AG04449 (cell line): ENCODE results near the gene CLOCK.

Source experiments
- CTCF ChIA-PET: fragments of 350-600 bp; formaldehyde crosslinking; extraction: SDS; loops from one replicate; lab custom pipeline; 2021; ENCODE audit warnings: antibody characterized with exemption; lab: Yijun Ruan, JAX
- POLR2A ChIA-PET: fragments of 400-600, 350-600 bp; formaldehyde crosslinking; extraction: SDS; loops from one replicate; lab custom pipeline; 2020; ENCODE audit warnings: antibody characterized with exemption, inconsistent platforms; lab: Yijun Ruan, JAX
- DNase-seq: peaks from one replicate; pipeline ENCODE4 v3.0.0-alpha.2; 2010; ENCODE audit warnings: low read depth, low spot score
- H3K4me3 ChIP-seq: 2 replicates; pipeline ENCODE4 v1.5.1; 2011; ENCODE audit warnings: low read depth, mild to moderate bottlenecking, control low read depth, low read length
- TF ChIP-seq, protein P1 (sequence below): IDR thresholded peaks from one replicate; pipeline ENCODE4 v1.5.1; 2011; ENCODE audit warnings: mild to moderate bottlenecking, moderate library complexity, low read length, control low read depth, inconsistent platforms; ENCODE audit not compliant: insufficient read depth; ENCODE audit errors: missing control alignments

CLOCK gene

DNA sequence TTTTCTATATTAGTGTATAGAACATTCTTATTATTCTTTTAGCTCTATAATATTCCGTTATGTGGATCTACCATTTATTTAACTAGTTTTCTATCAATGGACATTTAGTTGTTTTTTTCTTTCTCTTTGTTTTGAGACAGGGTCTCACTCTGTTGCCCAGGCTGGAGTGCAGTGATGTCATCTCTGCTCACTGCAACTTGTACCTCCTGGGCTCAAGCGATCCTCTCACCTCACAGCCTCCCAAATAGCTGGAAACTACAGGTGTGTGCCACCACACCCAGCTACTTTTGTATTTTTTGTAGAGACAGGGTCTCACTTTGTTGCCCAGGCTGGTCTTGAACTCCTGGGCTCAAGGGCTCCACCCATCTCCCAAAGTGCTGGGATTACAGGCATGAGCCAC lies 140.2 kb downstream of the CLOCK start:
- DNase-seq = no peak
- POLR2A ChIA-PET = no interaction called here
- CTCF ChIA-PET = interaction anchor here (0.8 to 2.0 kb wide), 4 partner anchors 11 to 146 kb away, joined by 3 to 9 read pairs (median 4); partner anchors contain the start of gene SRD5A3
- TF ChIP-seq, protein P1, sequence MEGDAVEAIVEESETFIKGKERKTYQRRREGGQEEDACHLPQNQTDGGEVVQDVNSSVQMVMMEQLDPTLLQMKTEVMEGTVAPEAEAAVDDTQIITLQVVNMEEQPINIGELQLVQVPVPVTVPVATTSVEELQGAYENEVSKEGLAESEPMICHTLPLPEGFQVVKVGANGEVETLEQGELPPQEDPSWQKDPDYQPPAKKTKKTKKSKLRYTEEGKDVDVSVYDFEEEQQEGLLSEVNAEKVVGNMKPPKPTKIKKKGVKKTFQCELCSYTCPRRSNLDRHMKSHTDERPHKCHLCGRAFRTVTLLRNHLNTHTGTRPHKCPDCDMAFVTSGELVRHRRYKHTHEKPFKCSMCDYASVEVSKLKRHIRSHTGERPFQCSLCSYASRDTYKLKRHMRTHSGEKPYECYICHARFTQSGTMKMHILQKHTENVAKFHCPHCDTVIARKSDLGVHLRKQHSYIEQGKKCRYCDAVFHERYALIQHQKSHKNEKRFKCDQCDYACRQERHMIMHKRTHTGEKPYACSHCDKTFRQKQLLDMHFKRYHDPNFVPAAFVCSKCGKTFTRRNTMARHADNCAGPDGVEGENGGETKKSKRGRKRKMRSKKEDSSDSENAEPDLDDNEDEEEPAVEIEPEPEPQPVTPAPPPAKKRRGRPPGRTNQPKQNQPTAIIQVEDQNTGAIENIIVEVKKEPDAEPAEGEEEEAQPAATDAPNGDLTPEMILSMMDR = no peak
- no peak overlapping the region for H3K4me3 ChIP-seq

DNA sequence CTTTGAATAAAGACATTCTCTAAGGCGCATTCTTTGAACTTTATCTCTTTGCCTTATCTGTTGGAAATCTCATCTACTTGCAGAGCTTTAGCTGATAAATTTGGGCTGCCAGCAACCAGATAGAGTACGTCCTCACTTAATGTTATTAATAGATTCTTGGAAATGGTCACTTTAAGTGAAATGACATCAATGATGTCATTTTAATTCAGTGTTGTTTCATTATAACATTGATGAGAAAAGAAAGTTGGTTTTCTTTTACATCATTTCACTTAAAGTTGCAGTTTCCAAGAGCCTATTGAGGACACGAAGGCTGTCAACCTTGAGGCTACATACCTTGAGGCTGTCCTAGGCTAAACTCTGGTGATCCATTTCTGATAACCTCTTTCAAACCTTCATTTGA lies 141.6 kb downstream of the CLOCK start:
- CTCF ChIA-PET = interaction anchor here (1.9 kb wide), 1 partner anchor 12 kb away, joined by 9 read pairs; no protein-coding TSS in a partner anchor
- DNase-seq = no peak
- POLR2A ChIA-PET = no interaction called here
- TF ChIP-seq, protein P1 = no peak
- H3K4me3 ChIP-seq = no peak overlapping the region

DNA sequence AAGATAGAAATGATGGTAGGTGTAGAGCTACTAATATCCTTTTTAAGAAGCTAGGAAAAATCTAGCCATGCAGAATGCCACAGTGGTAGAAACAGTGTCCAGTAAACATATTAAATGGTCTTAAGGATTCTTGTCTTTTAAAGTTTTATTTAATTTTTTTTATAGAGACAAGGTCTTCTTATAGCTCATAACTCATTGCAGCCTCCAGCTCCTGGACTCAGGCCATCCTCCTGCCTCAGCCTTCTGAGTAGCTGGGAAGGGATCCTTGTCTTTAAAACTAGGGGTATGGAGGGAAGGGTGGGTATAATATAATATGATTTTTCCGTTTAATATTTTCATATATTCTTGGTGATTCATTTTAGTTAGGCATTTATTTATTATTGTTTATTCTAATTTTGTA lies 147.1 kb downstream of the CLOCK start:
- TF ChIP-seq, protein P1 = no peak
- DNase-seq = no peak
- ChIA-PET POLR2A (no interaction called here), CTCF (interaction anchor here (1.3 to 2.5 kb wide), 4 partner anchors 9 to 54 kb away, joined by 5 to 11 read pairs (median 10); partner anchors contain the start of gene SRD5A3)
- peak overlapping the region; percentile 23 for H3K4me3 ChIP-seq

DNA sequence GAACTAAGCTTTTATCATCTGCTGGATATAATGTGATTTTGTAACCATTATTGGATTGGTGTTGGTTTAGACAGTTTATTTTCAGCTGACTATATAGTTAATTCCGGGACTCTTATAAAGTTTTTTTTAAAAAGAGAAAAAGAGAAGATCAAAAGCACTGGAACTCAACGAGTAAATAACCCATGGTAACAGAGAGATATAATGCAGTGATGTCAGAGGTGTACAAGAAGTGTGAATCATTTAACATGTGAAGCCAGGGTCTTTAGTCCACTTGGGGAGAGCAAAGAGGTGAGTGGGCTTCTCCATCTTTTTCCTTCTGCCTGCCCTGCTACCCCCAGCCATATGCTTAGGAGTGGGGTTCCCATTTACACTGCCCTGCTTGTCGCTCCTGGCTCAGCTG lies 147.7 kb downstream of the CLOCK start:
- CTCF ChIA-PET = interaction anchor here (0.7 to 2.5 kb wide), 6 partner anchors 10 to 53 kb away, joined by 3 to 11 read pairs (median 8); partner anchors contain the start of gene SRD5A3
- peak overlapping the region; percentile 82 for H3K4me3 ChIP-seq
- no peak for DNase-seq
- TF ChIP-seq, protein P1 = no peak
- POLR2A ChIA-PET = no interaction called here

DNA sequence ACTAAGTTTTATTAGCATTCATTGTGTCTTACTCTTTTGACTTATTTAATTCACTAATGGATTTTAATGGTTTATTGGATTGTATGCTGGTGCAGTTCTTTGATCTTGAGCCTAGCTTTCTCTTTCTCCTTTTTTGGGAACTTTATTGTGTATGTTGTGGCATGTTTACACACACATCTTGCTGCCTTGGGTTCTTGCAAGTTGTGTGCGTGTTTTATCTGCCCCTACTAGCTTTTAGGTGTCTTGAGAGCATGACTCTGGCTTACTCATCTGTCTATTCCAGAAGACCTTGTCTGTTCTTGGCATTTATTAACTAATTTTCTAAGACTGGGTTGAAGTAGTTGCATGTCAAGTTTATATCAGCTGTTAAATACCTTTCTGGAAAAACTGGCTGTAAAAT lies 148.2 kb downstream of the CLOCK start:
- DNase-seq = no peak
- TF ChIP-seq, protein P1 = no peak
- H3K4me3 ChIP-seq = peak overlapping the region; percentile 82
- CTCF ChIA-PET = interaction anchor here (0.7 to 2.5 kb wide), 6 partner anchors 10 to 53 kb away, joined by 3 to 11 read pairs (median 8); partner anchors contain the start of gene SRD5A3
- POLR2A ChIA-PET = no interaction called here

DNA sequence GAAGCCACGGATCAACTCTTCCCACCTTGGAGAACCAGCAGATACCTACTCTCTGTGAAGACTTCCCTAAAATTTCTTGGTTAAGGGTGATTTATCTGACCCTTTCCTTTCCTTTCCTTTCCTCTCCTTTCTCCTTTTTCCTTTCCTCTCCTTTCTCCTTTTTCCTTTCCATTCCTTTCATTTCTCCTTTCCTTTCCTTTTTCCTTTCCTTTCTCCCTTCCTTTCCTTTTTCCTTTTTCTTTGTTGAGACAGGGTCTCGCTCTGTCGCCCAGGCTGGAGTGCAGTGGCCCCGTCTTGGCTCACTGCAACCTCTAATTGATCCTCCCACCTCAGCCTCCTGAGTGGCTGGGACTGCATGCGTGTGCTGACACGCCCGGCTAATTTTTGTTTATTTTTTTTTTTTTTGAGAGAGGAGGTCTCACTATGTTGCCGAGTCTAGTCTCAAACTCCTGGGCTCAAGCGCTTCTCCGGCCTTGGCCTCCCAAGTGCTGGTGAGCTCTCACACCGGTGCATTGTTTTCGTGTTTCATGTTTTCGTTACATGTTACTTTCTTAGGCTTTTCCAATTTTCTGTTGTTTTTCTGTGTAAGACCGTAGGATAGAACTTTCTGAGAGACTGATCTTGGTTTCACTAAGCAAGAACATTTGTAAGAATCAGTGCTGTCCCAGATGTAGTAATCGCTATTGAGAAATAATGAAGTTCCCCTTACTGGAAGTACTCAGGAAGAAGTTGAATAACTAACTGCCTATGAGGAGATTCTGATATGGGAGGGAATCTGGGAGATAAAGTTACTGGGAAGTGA lies 149.0 kb downstream of the CLOCK start:
- CTCF ChIA-PET = interaction anchor here (1.2 to 2.5 kb wide), 3 partner anchors 13 to 52 kb away, joined by 3 to 10 read pairs (median 10); partner anchors contain the start of gene SRD5A3
- POLR2A ChIA-PET = interaction anchor here (2.1 kb wide), 1 partner anchor 45 kb away, joined by 6 read pairs; no protein-coding TSS in a partner anchor
- TF ChIP-seq, protein P1 = no peak
- peak overlapping the region; percentile 82 for H3K4me3 ChIP-seq
- DNase-seq = peak; percentile 37
